ENCODE data around the gene ANKAR.

ANKAR gene

DNA sequence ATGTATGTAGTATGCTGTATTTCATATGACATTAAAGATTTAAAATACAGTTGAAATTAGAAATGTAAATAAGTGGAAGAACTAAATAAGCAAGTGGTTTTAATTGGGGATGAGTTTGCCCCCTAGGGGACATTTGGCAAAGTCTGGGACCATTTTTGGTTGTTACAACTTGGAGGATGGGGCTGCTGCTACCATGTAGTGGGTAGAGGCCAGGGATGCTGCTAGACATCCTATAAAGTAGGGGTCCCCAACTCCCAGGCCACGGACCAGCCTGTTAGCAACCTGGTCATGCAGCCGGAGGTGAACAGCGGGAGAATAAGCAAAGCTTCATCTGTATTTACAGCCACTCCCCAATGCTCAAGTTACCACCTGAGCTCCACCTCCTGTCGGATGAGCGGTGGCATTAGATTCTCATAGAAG, 41.1 kb upstream of the ANKAR start:
- no peak overlapping the region for H3K27ac ChIP-seq
- TF ChIP-seq, protein P1, sequence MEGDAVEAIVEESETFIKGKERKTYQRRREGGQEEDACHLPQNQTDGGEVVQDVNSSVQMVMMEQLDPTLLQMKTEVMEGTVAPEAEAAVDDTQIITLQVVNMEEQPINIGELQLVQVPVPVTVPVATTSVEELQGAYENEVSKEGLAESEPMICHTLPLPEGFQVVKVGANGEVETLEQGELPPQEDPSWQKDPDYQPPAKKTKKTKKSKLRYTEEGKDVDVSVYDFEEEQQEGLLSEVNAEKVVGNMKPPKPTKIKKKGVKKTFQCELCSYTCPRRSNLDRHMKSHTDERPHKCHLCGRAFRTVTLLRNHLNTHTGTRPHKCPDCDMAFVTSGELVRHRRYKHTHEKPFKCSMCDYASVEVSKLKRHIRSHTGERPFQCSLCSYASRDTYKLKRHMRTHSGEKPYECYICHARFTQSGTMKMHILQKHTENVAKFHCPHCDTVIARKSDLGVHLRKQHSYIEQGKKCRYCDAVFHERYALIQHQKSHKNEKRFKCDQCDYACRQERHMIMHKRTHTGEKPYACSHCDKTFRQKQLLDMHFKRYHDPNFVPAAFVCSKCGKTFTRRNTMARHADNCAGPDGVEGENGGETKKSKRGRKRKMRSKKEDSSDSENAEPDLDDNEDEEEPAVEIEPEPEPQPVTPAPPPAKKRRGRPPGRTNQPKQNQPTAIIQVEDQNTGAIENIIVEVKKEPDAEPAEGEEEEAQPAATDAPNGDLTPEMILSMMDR (conservative IDR thresholded peaks at IDR 0.05), result peak; percentile 40
- no peak for TF ChIP-seq ZFX (IDR thresholded peaks at IDR 0.05)

DNA sequence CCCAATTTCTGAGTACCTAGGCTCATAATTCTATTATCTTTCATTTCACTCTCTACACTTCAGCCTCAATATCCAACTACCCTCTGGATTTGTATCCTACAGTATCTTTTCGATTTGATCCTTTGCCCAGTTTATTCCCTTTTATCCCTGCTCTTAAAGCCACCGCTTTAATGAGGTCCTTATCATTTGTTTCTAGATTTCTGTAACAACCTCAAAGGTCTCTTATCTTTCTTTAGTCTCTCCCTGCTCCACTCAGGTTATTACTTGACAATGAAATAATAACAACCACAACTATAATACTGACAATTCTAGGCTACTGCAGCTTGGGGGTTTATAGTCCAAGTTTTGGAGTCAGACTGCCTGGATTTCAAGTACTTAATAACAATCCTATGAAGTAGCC, 39.1 kb upstream of the ANKAR start:
- no peak overlapping the region for H3K27ac ChIP-seq
- no peak for TF ChIP-seq ZFX (IDR thresholded peaks at IDR 0.05)
- TF ChIP-seq, protein P1 (conservative IDR thresholded peaks at IDR 0.05), result no peak

DNA sequence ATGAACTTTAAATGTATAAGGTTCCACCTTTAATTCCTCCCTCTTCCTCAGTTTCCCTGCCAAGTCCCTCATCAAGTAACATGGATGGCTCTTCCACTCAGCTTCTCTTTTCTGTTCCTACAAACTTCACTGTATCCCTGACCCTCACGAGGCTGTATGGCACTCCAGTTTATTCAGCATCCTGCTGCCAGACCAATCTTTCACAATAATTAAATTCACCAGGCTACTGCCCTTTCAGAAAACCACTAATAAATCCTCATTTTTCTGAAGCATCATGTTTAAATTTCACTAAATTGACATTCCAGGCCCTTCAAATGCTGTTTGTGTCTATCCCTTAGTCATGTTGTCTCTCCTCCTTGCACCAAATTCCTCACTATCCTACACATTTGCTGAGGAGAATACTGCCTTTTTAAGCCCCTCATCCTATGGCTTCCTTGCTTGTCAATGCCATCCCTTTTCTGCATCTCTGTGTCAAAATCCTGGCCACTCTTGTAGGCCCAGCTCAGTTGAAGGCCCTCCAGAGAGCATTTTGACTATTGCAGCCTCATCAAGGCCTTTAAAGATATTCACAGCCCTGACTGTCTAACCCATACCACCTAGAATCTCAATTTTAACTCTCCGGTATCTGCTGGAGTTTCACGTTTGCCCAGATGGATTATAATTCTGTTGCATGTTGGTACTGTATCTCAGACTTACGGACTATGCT, 36.0 kb upstream of the ANKAR start:
- no peak overlapping the region; the same call in 1 of the 2 replicates for H3K27ac ChIP-seq
- TF ChIP-seq ZFX (IDR thresholded peaks at IDR 0.05), result no peak
- TF ChIP-seq, protein P1 (conservative IDR thresholded peaks at IDR 0.05), result no peak

DNA sequence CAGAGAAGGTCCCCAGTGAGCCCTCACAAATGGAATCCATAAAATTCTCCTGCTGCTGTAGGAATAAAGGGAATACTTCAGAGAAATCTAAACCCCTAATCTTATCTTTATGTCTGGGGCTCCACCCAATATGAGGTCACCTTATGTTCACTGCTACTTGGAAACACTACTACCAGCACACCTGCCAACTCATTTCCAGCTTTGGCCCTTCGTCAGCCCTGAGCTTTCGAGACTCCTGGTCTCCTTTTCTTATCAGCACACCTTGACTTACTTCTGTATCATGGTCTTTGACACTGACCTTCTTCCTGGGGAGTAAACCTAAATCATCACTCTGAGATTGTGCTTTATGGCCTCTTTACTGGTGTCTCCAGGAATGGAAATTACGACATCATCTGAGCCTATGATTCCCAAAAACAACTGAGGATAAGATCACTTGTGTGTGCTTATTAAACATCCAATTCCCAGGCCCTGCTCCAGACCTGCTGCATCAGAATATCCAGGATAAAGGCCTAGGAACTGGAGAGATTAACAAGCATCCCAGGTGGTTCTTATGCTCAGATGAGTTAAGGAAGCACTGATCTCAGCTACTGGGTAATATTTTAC, 35.4 kb upstream of the ANKAR start:
- no peak for TF ChIP-seq ZFX (IDR thresholded peaks at IDR 0.05)
- TF ChIP-seq, protein P1 (conservative IDR thresholded peaks at IDR 0.05), result no peak
- peak overlapping the region; percentile 22; the same call in 1 of the 2 replicates for H3K27ac ChIP-seq

DNA sequence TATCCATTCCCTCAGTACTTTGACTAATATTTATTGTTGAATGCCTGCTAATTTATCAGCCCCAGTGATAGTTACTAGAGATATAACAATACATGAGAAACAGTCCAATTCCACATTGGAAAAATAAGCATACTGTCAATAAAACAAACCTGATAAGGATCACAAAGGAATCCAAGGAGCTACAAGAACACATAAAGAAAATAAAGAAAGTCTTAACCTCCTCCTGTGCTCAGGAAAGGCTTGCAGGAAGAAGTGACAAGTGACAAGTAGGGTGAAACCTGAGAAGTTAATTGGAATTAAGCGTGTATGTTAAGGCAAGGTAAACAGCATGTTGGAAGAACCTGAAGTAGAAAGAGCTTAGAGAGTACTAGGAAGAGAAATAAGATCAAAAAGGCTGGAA, 33.5 kb upstream of the ANKAR start:
- H3K27ac ChIP-seq, result peak overlapping the region; percentile 60; the same call in 1 of the 2 replicates
- TF ChIP-seq, protein P1 (conservative IDR thresholded peaks at IDR 0.05), result no peak
- TF ChIP-seq ZFX (IDR thresholded peaks at IDR 0.05), result no peak

DNA sequence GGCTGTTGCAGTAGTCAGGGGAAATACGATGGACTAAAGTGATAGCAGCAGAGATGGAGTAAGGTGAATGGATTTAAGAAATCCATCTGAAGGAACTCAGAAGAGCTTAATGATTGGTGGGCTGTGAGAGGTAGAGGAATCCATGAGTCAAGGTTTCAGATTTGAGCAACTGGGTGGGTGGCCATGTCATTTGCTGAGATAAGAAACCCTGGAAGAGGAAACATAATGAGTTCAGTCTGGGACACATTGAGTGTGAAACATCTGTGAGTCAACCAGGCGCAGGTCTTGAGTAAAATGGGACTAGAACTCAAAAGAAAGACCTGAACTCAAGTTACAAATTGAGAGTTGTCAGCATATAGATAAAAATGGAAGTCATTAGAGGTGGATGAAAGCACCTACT, 32.9 kb upstream of the ANKAR start:
- H3K27ac ChIP-seq, result peak overlapping the region; percentile 60; the same call in 1 of the 2 replicates
- TF ChIP-seq, protein P1 (conservative IDR thresholded peaks at IDR 0.05), result no peak
- TF ChIP-seq ZFX (IDR thresholded peaks at IDR 0.05), result no peak

DNA sequence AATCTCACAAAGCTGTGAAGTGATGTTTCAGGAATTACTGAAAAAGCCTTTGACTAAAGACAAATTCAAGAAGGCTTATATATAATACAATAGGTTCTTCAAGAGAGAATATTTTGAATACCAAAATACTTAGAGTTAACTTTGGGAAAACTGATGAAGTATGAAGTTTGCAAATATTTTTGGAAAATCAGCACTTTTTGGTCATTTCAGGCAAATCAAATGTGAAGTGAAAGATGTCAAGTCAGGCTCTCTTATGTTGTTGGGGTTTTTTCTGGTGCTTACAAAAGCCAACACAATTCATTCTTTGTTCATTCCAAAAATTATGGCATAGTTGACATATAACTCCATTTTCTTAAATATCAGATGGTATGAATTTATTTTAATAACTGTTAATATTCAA, 27.9 kb upstream of the ANKAR start:
- TF ChIP-seq, protein P1 (conservative IDR thresholded peaks at IDR 0.05), result no peak
- TF ChIP-seq ZFX (IDR thresholded peaks at IDR 0.05), result no peak
- no peak overlapping the region for H3K27ac ChIP-seq
